NCI-H2171 treated with DMSO at 0.1 percent for 48 hours (cell line): ENCODE results near the gene ADIPOR2.
"Not testable (repeated sequence)": the region's sequence is repeated elsewhere in the genome, so short reads cannot be mapped to it uniquely, and the experiment has no call there.

Source experiments
- DNase-seq: peaks from one replicate; lab custom pipeline; 2025; lab: John Stamatoyannopoulos, UW

ADIPOR2 gene

GRCh38 chr12:1732914-1733313 lies 42.0 kb downstream of the ADIPOR2 start:
- DNase-seq, result no peak

GRCh38 chr12:1733712-1734111 lies 42.8 kb downstream of the ADIPOR2 start:
- not testable (repeated sequence) for DNase-seq

DNA sequence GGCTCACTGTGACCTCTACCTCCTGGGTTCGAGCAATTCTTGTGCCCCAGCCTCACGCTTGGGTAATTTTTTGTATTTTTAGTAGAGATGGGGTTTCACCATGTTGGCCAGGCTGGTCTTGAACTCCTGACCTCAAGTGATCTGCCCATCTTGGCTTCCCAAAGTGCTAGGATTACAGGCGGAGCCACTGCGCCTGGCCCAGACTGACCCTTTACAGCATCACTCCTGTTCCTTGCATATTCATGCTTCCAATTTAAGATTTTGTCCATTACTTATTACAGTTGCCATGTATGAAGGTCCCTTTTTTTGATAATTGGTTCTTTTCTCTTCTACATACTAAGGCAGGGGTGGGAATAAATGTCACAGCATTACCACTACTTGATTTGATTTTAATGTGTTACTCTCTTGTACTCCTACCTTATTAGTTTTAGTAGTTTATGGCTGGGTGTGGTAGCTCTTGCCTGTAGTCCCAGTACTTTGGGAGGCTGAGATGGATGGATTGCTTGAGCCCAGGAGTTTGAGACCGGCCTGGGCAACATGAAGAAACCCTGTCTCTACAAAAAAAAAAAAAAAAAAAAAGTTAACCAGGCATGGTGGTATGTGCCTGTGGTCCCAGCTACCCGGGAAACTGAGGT lies 46.9 kb downstream of the ADIPOR2 start:
- no peak for DNase-seq

DNA sequence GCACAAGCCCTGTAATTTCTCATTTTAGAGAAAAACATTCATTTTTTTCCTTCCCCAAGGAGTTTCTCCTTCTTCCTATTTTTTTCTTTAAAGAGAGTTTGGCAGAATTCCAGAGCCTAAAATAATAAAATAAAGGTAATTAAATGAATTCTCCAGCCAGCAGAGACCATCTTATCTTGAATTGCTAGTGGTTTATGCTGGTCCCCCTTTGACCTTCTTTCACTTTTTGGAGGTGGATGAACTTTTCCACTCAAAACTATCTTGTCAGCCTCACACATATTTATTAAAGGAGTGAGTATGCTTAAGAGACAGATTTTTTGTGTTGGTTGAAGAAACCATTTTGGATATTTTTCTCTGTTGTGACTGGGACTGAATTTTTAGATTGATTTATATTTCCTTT lies 47.6 kb downstream of the ADIPOR2 start:
- no peak for DNase-seq

GRCh38 chr12:1739368-1739767 lies 48.5 kb downstream of the ADIPOR2 start:
- no peak for DNase-seq

DNA sequence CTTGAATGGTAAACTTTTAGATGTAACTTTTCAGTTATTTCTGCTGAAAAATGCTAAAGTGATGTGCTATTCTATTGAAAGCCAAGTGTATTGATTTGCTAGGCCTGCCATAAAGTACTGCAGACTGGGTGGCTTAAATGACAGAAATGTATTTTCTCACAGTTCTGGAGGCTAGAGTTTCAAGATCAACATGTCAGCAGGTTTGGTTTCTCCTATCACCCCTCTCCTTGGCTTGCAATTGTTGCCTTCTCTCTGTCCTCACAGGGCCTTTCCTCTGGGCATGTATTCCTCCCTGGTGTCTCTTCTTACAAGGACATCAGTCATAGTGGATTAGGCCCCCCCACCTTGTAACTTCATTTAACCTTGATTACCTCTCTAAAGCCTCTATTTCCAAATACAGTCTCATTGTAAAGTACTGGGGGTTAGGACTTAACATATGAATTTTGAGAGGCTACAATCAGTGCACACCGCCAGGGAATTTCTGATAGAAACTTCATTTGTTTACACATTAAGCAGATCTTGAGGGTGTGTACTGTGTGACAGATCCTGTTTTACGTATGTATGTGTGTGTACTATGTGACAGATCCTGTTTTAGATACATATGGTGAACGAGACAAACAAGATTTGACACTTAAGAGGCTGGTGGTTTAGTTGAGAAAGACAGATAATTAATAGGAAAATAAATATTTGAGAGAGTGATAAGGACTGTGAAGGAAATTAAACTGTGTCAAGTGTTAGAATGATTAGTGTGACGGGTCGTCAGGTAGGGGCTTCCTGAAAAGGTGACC lies 49.5 kb downstream of the ADIPOR2 start:
- DNase-seq, result peak; percentile 65

- peak; percentile 42 for DNase-seq
Measured at GRCh38 chr12:1741154-1741949, 50.5 kb downstream of the ADIPOR2 start.

DNA sequence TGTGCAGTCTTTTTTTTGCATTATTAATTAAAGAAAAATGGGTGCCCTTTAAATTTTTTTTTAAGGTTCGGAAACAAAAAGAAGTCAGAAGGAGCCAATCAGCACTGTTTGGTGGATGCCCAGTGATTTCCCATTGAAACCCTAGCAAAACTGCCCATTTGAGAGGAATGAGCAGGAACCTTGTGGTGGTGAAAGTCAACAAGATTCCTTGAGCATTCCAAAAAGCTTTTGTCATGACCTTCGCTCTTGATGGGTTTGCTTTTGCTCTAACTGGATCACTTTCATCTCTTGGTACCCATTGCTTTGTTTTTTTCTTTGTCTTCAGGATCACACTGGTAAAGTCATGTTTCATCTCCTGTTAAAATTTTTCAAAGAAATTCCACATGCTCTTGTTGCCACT lies 54.1 kb downstream of the ADIPOR2 start:
- no peak for DNase-seq

- peak; percentile 30 for DNase-seq
Measured at GRCh38 chr12:1747609-1748008, 56.7 kb downstream of the ADIPOR2 start.

DNA sequence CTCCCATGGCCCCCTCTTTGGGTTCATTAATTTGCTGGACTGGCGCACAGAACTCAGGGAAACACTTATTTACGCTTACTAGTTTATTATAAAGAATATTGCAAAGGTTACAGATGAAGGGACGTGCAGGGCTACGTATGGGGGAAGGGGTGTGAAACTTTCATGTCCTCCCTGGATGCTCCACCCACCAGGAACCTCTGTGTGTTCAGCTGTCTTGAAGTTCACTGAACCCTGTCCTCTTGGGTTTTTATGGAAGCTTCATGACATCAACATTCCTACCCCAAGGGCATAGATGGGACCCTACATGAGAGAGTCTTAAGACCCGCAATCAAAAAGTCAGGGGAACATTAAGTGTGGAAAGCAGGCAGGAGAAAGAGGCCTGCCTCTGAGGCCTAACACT lies 58.1 kb downstream of the ADIPOR2 start:
- no peak for DNase-seq

DNA sequence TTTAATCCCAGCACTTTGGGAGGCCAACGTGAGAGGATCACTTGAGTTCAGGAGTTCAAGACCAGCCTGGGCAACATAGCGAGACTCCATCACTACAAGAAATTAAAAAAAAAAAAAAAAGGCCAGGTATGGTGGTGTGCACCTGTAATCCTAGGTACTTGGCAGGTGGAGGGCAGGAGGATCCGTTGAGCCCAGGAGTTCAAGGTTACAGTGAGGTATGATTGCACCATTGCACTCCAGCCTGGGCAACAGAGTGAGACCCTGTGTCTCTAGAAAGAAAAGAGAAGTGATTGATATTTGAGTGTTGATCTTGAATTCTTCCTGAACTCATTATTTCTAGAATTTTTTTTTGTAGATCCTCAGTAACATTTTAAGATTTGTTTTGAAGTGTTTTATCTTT lies 59.4 kb downstream of the ADIPOR2 start:
- DNase-seq, result no peak

GRCh38 chr12:1758376-1758775 lies 67.5 kb downstream of the ADIPOR2 start:
- DNase-seq, result no peak

GRCh38 chr12:1758887-1759286 lies 68.0 kb downstream of the ADIPOR2 start:
- no peak for DNase-seq

GRCh38 chr12:1760566-1761382 lies 69.9 kb downstream of the ADIPOR2 start:
- DNase-seq, result no peak

- DNase-seq, result no peak
Measured at GRCh38 chr12:1761857-1762256, 71.0 kb downstream of the ADIPOR2 start.

DNA sequence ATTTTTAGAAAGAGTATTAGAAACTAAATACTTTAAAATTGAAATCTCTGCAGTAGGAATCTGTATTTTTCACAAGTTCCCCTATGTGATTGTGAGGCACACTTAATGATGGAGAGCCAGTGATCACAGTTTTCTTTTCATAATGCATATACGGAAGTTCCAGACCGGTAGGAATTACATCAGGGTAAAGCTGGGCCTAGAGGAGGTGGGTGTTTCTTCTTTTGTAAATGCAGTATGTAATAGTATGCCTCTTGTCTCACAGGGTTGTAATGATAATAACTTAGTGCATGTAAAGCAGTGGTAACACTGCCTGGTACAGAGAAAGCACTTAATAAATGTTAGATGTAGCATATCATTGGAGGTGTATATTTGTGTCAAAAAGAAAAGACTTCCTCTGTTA lies 72.3 kb downstream of the ADIPOR2 start:
- DNase-seq, result no peak

DNA sequence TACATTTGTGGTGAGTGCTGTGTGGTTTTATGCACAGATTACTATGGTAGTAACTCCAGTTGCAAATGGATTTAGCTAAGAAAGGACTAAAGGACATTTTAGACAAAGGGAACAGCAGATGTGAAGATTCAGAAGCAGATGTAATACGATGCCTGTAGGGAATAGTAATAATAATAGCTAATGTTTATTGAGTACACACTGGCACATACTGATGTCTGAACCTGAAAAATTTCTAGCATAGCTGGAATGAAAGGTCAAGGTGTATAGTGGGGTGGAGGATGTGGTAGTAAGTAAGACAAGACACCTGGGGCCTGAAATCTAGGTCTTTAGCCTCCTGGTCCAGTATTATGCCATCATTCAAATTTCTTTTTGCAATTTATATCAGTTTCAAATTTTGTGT lies 75.2 kb downstream of the ADIPOR2 start:
- DNase-seq, result peak; percentile 84

DNA sequence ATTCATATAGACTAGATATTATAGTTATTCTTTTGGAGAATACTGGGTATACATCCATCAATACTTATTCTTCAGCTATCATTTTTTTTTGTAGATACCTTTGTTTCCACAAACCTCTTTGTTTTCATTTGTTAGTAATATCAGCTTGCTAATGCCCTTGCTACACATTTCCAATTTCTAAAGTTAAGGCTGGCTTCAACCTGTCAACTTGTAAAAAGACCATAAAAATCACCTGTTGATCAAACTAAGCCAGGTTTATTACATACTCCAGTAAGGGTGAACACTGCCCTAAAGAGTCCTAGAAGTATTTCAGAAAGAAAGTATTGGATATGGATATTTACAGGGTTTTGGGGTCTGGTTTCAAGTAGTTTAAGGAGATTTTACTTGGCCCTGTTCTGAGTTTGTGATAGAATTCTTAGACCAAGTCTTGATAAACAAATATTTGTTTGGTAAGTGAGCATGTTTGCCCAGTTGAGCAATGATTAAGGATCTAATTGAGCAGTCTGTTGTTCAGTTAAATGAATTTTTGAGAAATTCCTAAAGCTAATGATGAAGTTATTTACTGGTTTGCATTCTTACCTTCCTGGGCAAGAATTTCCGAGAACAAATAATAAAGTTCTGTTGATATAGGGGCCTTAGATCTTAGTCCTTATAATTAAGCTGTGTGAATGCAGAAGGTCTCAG lies 76.7 kb downstream of the ADIPOR2 start:
- DNase-seq, result peak; percentile 41

DNA sequence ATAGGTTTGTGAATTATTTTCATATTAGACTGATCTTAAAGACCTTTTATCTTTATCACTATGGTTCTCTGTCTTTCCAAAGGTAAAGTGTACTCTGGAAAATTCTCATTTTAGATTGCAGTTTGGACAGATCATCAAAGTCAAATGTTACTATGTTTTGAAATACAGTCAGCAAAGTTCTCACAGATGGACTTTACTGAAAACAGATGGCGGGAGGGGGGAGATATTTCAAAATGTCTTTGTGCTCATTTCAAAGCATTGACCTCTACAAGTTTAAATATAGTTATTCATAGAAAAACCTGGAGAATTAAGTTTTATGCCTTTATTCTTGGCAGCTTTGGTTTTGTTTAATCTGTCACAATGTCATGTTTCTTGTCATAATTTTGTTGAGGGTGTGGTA lies 77.7 kb downstream of the ADIPOR2 start:
- peak; percentile 94 for DNase-seq

DNA sequence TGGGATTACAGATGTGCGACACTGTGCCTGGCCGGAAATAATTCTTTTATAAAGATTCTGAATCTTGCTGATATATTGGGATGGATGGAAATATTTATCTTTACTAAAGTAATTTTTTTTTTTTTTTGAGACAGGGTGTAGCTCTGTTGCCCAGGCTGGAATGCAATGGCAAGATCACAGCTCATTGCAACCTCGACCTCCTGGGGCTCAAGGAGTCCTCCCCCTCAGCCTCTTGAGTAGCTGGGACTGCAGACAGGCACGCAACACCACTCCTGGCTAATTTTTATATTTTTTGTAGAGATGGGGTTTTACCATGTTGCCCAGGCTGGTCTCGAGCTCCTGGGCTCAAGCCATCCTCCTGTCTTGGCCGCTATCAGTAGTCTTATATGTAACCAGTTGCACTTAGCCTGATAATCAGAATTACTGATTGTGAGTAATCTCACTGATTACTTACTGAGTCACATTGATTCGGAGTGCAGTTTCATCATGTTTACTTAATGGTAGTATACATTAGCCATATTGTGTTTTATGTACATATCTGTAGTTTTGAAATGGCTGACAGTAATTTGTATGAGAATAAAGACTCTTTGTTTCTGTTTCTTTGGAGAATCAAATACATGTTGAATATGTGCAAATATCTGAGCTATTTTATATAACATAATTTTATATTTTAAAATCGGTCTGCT lies 79.1 kb downstream of the ADIPOR2 start:
- DNase-seq, result no peak
